ENCODE measurements around the gene RERE.

RERE gene

DNA sequence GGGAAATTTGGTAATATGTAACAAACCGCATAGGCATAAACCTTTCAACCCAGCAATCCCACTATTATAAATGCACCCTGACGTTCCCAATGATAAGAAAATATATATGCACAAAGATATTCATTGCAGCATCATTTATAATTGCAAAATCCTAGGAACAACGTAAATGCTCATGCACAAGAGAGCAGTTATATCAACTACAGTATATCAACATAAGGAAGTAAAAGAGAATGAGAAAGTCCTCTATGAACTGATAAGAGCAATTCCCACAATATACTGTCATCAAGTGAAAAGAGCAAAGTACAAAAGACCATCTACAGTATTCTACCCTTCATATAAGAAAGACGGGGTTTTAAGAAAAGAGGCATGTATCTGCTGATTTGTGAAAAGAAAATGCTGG lies 269.6 kb downstream of the RERE start:
- no peak overlapping the region for H2BK12ac ChIP-seq (ENCODE audit: low read length)
- no peak overlapping the region for H4K8ac ChIP-seq (ENCODE audit: low read depth, low read length)
- H2BK5ac ChIP-seq (ENCODE audit: low read depth, low read length, poor library complexity), result no peak overlapping the region
- no peak overlapping the region for H2BK120ac ChIP-seq (ENCODE audit: insufficient read depth, low read length, poor library complexity)
- no peak overlapping the region for H4K12ac ChIP-seq (ENCODE audit: low read depth, low read length)
- H2AFZ ChIP-seq (ENCODE audit: insufficient read depth, low read length, poor library complexity), result no peak overlapping the region
- no peak overlapping the region for H3K23ac ChIP-seq (ENCODE audit: low read length)
- H3K4me3 ChIP-seq (ENCODE audit: low read depth, low read length), result no peak overlapping the region
- H3K4me1 ChIP-seq (ENCODE audit: control insufficient read depth in 1 of 2, insufficient read depth in 2 of 2, low read length in 2 of 2), result peaks cover 0 to 3% of the 10 kb centered on the region in 2 experiments
- H2AK5ac ChIP-seq (ENCODE audit: low read length), result no peak overlapping the region
- H3K79me2 ChIP-seq (ENCODE audit: control insufficient read depth, insufficient read depth, low read length, poor library complexity), result no peaks in the 10 kb centered on the region
- H3K4ac ChIP-seq (ENCODE audit: low read depth, low read length), result no peak overlapping the region
- H3K9ac ChIP-seq (ENCODE audit: low read length), result no peak overlapping the region
- H3K79me1 ChIP-seq (ENCODE audit: low read length), result no peaks in the 10 kb centered on the region
- H3K4me2 ChIP-seq (ENCODE audit: low read length), result no peak overlapping the region
- no peak for DNase-seq
- no peaks in the 10 kb centered on the region for H3K27me3 ChIP-seq (ENCODE audit: insufficient read depth, low read length)
- no peak overlapping the region for H3K27ac ChIP-seq (ENCODE audit: low read depth, low read length)
- H3K18ac ChIP-seq (ENCODE audit: low read length), result no peak overlapping the region
- H3K36me3 ChIP-seq (ENCODE audit: control insufficient read depth in 1 of 2, insufficient read depth in 2 of 2, low read length in 2 of 2), result peaks cover 6 to 7% of the 10 kb centered on the region in 2 experiments
- no CpG with 5 or more reads among the region's 4 CpGs for WGBS (ENCODE audit: extremely low coverage, insufficient coverage, insufficient read length)
- H4K91ac ChIP-seq (ENCODE audit: low read depth, low read length), result no peak overlapping the region
- H3K9me3 ChIP-seq (ENCODE audit: insufficient read depth, low read depth, low read length), result peaks cover 2% of the 10 kb centered on the region
- no peak overlapping the region for H3K14ac ChIP-seq (ENCODE audit: low read length)

DNA sequence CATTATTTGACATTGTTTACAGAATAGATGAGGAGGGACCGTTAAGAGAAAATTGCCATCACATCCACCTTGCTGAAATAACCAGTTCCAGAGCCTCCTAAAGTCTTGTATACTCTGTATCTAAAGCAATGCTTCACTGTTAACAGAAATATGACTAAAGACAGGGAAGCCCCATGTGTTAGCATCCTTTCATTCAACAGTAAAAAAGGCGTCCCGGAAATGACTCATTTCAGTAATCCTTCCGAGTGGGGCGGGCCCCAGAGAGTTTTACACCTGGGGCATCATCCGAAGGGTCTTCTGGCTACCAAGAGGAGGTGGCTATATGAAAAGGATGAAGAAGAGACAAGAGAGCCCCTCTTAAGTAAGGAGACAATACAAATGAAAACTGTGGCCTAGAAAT lies 272.4 kb downstream of the RERE start:
- Histone ChIP-seq H3K18ac (ENCODE audit: low read length) (no peak overlapping the region), H4K12ac (ENCODE audit: low read depth, low read length) (no peak overlapping the region), H4K91ac (ENCODE audit: low read depth, low read length) (no peak overlapping the region), H2BK12ac (ENCODE audit: low read length) (no peak overlapping the region), H3K14ac (ENCODE audit: low read length) (no peak overlapping the region), H3K79me1 (ENCODE audit: low read length) (no peaks in the 10 kb centered on the region), H3K4me2 (ENCODE audit: low read length) (no peak overlapping the region), H3K23ac (ENCODE audit: low read length) (no peak overlapping the region), H3K4me3 (ENCODE audit: low read depth, low read length) (no peak overlapping the region), H3K36me3 (ENCODE audit: control insufficient read depth in 1 of 2, insufficient read depth in 2 of 2, low read length in 2 of 2) (peaks cover 6 to 8% of the 10 kb centered on the region in 2 experiments), H3K4me1 (ENCODE audit: control insufficient read depth in 1 of 2, insufficient read depth in 2 of 2, low read length in 2 of 2) (no peaks in the 10 kb centered on the region), H2AFZ (ENCODE audit: insufficient read depth, low read length, poor library complexity) (no peak overlapping the region), H2BK120ac (ENCODE audit: insufficient read depth, low read length, poor library complexity) (no peak overlapping the region), H3K27me3 (ENCODE audit: insufficient read depth, low read length) (no peaks in the 10 kb centered on the region), H3K79me2 (ENCODE audit: control insufficient read depth, insufficient read depth, low read length, poor library complexity) (no peaks in the 10 kb centered on the region), H3K4ac (ENCODE audit: low read depth, low read length) (no peak overlapping the region), H3K9ac (ENCODE audit: low read length) (no peak overlapping the region), H2AK5ac (ENCODE audit: low read length) (no peak overlapping the region), H3K9me3 (ENCODE audit: insufficient read depth, low read depth, low read length) (no peaks in the 10 kb centered on the region), H4K8ac (ENCODE audit: low read depth, low read length) (no peak overlapping the region), H3K27ac (ENCODE audit: low read depth, low read length) (no peak overlapping the region), H2BK5ac (ENCODE audit: low read depth, low read length, poor library complexity) (no peak overlapping the region)
- no peak for DNase-seq
- no CpG with 5 or more reads among the region's 6 CpGs for WGBS (ENCODE audit: extremely low coverage, insufficient coverage, insufficient read length)

DNA sequence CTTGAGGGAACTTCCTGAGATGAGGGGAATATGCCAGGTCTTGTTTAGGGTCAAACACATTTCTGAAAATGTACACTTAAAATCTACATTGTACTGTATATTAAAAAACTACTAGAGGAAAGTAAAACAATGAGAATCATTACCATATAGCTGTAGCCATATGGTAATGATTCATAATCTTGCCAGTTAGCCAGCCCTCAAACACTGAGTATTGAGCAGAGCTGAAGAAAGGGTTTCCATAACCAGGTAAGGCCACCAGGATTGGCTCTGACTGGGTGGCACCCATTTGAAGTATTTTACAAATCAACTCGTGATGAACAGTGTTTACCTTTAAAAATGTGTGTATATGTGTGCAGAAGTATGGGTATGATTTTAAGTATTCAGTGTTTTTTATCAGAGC lies 272.8 kb downstream of the RERE start:
- Histone ChIP-seq H2BK120ac (ENCODE audit: insufficient read depth, low read length, poor library complexity) (no peak overlapping the region), H2AFZ (ENCODE audit: insufficient read depth, low read length, poor library complexity) (no peak overlapping the region), H3K9me3 (ENCODE audit: insufficient read depth, low read depth, low read length) (no peaks in the 10 kb centered on the region), H3K18ac (ENCODE audit: low read length) (no peak overlapping the region), H3K79me1 (ENCODE audit: low read length) (no peaks in the 10 kb centered on the region), H2AK5ac (ENCODE audit: low read length) (no peak overlapping the region), H3K79me2 (ENCODE audit: control insufficient read depth, insufficient read depth, low read length, poor library complexity) (no peaks in the 10 kb centered on the region), H4K12ac (ENCODE audit: low read depth, low read length) (no peak overlapping the region), H3K4me2 (ENCODE audit: low read length) (no peak overlapping the region), H3K27ac (ENCODE audit: low read depth, low read length) (no peak overlapping the region), H3K36me3 (ENCODE audit: control insufficient read depth in 1 of 2, insufficient read depth in 2 of 2, low read length in 2 of 2) (peaks cover 6 to 8% of the 10 kb centered on the region in 2 experiments), H3K14ac (ENCODE audit: low read length) (no peak overlapping the region), H4K91ac (ENCODE audit: low read depth, low read length) (no peak overlapping the region), H3K23ac (ENCODE audit: low read length) (no peak overlapping the region), H3K4ac (ENCODE audit: low read depth, low read length) (no peak overlapping the region), H4K8ac (ENCODE audit: low read depth, low read length) (no peak overlapping the region), H3K9ac (ENCODE audit: low read length) (no peak overlapping the region), H2BK12ac (ENCODE audit: low read length) (no peak overlapping the region), H3K4me1 (ENCODE audit: control insufficient read depth in 1 of 2, insufficient read depth in 2 of 2, low read length in 2 of 2) (no peaks in the 10 kb centered on the region), H3K4me3 (ENCODE audit: low read depth, low read length) (no peak overlapping the region), H2BK5ac (ENCODE audit: low read depth, low read length, poor library complexity) (no peak overlapping the region), H3K27me3 (ENCODE audit: insufficient read depth, low read length) (no peaks in the 10 kb centered on the region)
- DNase-seq, result no peak
- no CpG with 5 or more reads among the region's 1 CpG for WGBS (ENCODE audit: extremely low coverage, insufficient coverage, insufficient read length)

DNA sequence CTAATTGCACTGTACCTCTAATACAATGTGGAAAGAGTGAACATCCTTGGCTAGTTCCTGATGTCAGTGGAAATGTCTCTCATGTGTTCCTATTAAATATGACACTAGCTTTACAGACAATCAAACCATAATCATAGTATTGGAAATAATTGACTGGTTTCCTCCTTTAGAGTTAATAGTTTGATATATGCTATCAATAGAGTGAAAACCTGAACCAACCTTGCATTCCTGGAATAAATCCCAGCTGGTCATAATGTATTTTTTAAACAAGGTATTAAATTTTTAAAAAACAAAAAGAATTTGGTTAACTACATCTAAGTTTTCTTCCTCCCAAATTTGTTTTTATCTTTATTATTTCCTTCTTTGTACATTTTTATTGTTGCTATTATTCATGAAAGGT lies 273.5 kb downstream of the RERE start:
- Histone ChIP-seq H4K8ac (ENCODE audit: low read depth, low read length) (no peak overlapping the region), H3K4ac (ENCODE audit: low read depth, low read length) (no peak overlapping the region), H3K9me3 (ENCODE audit: insufficient read depth, low read depth, low read length) (no peaks in the 10 kb centered on the region), H3K18ac (ENCODE audit: low read length) (no peak overlapping the region), H3K4me3 (ENCODE audit: low read depth, low read length) (no peak overlapping the region), H3K4me1 (ENCODE audit: control insufficient read depth in 1 of 2, insufficient read depth in 2 of 2, low read length in 2 of 2) (no peaks in the 10 kb centered on the region), H2AFZ (ENCODE audit: insufficient read depth, low read length, poor library complexity) (no peak overlapping the region), H3K23ac (ENCODE audit: low read length) (no peak overlapping the region), H3K14ac (ENCODE audit: low read length) (no peak overlapping the region), H3K4me2 (ENCODE audit: low read length) (no peak overlapping the region), H3K27me3 (ENCODE audit: insufficient read depth, low read length) (no peaks in the 10 kb centered on the region), H3K36me3 (ENCODE audit: control insufficient read depth in 1 of 2, insufficient read depth in 2 of 2, low read length in 2 of 2) (peaks cover 6 to 8% of the 10 kb centered on the region in 2 experiments), H3K79me2 (ENCODE audit: control insufficient read depth, insufficient read depth, low read length, poor library complexity) (no peaks in the 10 kb centered on the region), H4K91ac (ENCODE audit: low read depth, low read length) (no peak overlapping the region), H2AK5ac (ENCODE audit: low read length) (no peak overlapping the region), H3K27ac (ENCODE audit: low read depth, low read length) (no peak overlapping the region), H3K9ac (ENCODE audit: low read length) (no peak overlapping the region), H3K79me1 (ENCODE audit: low read length) (no peaks in the 10 kb centered on the region), H4K12ac (ENCODE audit: low read depth, low read length) (no peak overlapping the region), H2BK12ac (ENCODE audit: low read length) (no peak overlapping the region), H2BK5ac (ENCODE audit: low read depth, low read length, poor library complexity) (no peak overlapping the region), H2BK120ac (ENCODE audit: insufficient read depth, low read length, poor library complexity) (no peak overlapping the region)
- DNase-seq, result no peak
